ENCODE measurements around the gene RAPGEF2.

The RAPGEF2 gene

DNA sequence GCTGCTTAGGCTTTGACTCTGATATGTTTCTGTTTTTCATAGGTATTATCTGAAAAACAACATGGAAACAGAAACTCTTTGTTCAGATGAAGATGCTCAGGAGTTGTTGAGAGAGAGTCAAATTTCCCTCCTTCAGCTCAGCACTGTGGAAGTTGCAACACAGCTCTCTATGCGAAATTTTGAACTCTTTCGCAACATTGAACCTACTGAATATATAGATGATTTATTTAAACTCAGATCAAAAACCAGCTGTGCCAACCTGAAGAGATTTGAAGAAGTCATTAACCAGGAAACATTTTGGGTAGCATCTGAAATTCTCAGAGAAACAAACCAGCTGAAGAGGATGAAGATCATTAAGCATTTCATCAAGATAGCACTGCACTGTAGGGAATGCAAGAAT lies 238.6 kb downstream of the RAPGEF2 start:
- ChIA-PET POLR2A (no interaction called here), CTCF (interaction anchor here (0.6 kb wide), 1 partner anchor 10 kb away, joined by 5 read pairs; no protein-coding TSS in a partner anchor)
- no peak for TF ChIP-seq HDGF (IDR thresholded peaks at IDR 0.05; ENCODE audit: borderline replicate concordance)
- TF ChIP-seq BHLHE40 (IDR thresholded peaks at IDR 0.05; ENCODE audit: borderline replicate concordance), result no peak
- no peak for TF ChIP-seq CTBP1 (IDR thresholded peaks at IDR 0.05; ENCODE audit: borderline replicate concordance)
- no peak for TF ChIP-seq ELF4 (IDR thresholded peaks at IDR 0.05)
- no peak for TF ChIP-seq ARNT (IDR thresholded peaks at IDR 0.05)
- no peak for TF ChIP-seq SP1 (IDR thresholded peaks at IDR 0.05)
- TF ChIP-seq, protein P1, sequence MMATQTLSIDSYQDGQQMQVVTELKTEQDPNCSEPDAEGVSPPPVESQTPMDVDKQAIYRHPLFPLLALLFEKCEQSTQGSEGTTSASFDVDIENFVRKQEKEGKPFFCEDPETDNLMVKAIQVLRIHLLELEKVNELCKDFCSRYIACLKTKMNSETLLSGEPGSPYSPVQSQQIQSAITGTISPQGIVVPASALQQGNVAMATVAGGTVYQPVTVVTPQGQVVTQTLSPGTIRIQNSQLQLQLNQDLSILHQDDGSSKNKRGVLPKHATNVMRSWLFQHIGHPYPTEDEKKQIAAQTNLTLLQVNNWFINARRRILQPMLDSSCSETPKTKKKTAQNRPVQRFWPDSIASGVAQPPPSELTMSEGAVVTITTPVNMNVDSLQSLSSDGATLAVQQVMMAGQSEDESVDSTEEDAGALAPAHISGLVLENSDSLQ (IDR thresholded peaks at IDR 0.05), result no peak
- TF ChIP-seq TARDBP (IDR thresholded peaks at IDR 0.05), result no peak
- no peak for TF ChIP-seq LEF1 (IDR thresholded peaks at IDR 0.05; ENCODE audit: borderline replicate concordance)
- no peak for TF ChIP-seq SUZ12 (IDR thresholded peaks at IDR 0.05)
- no peak for TF ChIP-seq FOXK2 (IDR thresholded peaks at IDR 0.05)
- TF ChIP-seq L3MBTL2 (conservative IDR thresholded peaks at IDR 0.05), result no peak
- no peak for TF ChIP-seq ZNF384 (IDR thresholded peaks at IDR 0.05)
- TF ChIP-seq FOXA1 (IDR thresholded peaks at IDR 0.05), result no peak
- no peak for TF ChIP-seq FOXM1 (IDR thresholded peaks at IDR 0.05; ENCODE audit: borderline replicate concordance)
- TF ChIP-seq NFRKB (IDR thresholded peaks at IDR 0.05), result no peak
- DNase-seq (ENCODE audit: extremely low spot score), result no peak

DNA sequence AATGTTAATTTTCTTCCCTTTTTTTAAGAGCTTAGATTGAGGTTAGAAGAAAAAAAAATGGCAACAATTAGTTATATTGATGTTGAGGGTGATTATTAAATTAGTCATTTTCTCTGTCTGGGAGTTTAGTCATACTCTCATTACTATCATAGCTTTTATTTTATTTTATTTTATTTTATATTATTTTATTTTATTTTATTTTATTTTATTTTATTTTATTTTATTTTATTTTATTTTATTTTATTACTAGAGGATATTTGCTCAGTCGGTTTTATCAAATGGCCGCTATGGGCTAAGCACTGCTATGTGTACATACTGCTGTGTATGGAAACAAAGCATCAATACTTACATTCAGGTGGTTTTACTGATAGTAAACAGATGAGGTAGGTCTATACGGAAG lies 239.5 kb downstream of the RAPGEF2 start:
- DNase-seq (ENCODE audit: extremely low spot score), result no peak
- ChIA-PET POLR2A (no interaction called here), CTCF (no interaction called here)
- TF ChIP-seq CTBP1 (IDR thresholded peaks at IDR 0.05; ENCODE audit: borderline replicate concordance) (no peak), TARDBP (IDR thresholded peaks at IDR 0.05) (no peak), FOXM1 (IDR thresholded peaks at IDR 0.05; ENCODE audit: borderline replicate concordance) (no peak), L3MBTL2 (conservative IDR thresholded peaks at IDR 0.05) (no peak), BHLHE40 (IDR thresholded peaks at IDR 0.05; ENCODE audit: borderline replicate concordance) (no peak), LEF1 (IDR thresholded peaks at IDR 0.05; ENCODE audit: borderline replicate concordance) (no peak), NFRKB (IDR thresholded peaks at IDR 0.05) (no peak), FOXK2 (IDR thresholded peaks at IDR 0.05) (no peak), HDGF (IDR thresholded peaks at IDR 0.05; ENCODE audit: borderline replicate concordance) (no peak), SUZ12 (IDR thresholded peaks at IDR 0.05) (no peak)

DNA sequence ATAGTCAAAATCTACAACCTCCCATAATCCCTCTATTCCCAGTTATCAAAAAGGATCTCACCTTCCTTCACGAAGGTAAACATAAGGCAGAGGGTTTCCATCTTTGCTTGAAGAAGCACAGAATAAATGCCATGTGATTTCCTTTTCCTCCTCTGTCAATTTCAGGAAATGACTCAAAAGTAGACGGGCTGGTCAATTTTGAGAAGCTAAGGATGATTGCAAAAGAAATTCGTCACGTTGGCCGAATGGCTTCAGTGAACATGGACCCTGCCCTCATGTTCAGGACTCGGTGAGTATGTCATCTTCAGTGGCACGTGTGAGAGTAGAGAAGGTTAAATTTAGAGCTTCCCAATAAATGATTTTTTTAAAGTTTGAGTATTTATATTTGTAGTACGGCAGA lies 240.2 kb downstream of the RAPGEF2 start:
- POLR2A ChIA-PET, result no interaction called here
- CTCF ChIA-PET, result no interaction called here

DNA sequence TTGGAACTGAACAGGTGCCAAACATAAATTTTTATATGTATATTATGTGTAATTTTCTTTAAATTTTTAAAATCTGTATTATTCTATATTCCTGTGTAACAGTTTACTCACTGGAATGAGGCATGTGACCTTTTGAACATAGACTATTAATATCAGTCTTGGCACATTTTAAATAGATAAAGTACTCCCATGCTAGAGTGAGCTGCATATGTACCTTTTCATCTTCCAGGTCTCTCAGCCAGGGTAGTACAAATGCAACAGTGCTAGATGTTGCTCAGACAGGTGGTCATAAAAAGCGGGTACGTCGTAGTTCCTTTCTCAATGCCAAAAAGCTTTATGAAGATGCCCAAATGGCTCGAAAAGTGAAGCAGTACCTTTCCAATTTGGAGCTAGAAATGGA lies 242.0 kb downstream of the RAPGEF2 start:
- DNase-seq (ENCODE audit: extremely low spot score), result no peak
- POLR2A ChIA-PET, result no interaction called here
- CTCF ChIA-PET, result interaction anchor here (0.6 kb wide), 1 partner anchor 111 kb away, joined by 5 read pairs; no protein-coding TSS in a partner anchor
- TF ChIP-seq ZNF384 (IDR thresholded peaks at IDR 0.05), result no peak
- TF ChIP-seq SP1 (IDR thresholded peaks at IDR 0.05), result no peak
- TF ChIP-seq FOXK2 (IDR thresholded peaks at IDR 0.05), result no peak
- no peak for TF ChIP-seq L3MBTL2 (conservative IDR thresholded peaks at IDR 0.05)
- no peak for TF ChIP-seq FOXM1 (IDR thresholded peaks at IDR 0.05; ENCODE audit: borderline replicate concordance)
- no peak for TF ChIP-seq ELF4 (IDR thresholded peaks at IDR 0.05)

More for the DNA sequence above, 240.2 kb downstream of the RAPGEF2 start:
- TF ChIP-seq TARDBP (IDR thresholded peaks at IDR 0.05) (no peak), FOXA1 (IDR thresholded peaks at IDR 0.05) (no peak), HDGF (IDR thresholded peaks at IDR 0.05; ENCODE audit: borderline replicate concordance) (no peak), NFRKB (IDR thresholded peaks at IDR 0.05) (no peak), ELF4 (IDR thresholded peaks at IDR 0.05) (no peak), SP1 (IDR thresholded peaks at IDR 0.05) (no peak), SUZ12 (IDR thresholded peaks at IDR 0.05) (no peak), ARNT (IDR thresholded peaks at IDR 0.05) (no peak), L3MBTL2 (conservative IDR thresholded peaks at IDR 0.05) (no peak), ZNF384 (IDR thresholded peaks at IDR 0.05) (no peak), CTBP1 (IDR thresholded peaks at IDR 0.05; ENCODE audit: borderline replicate concordance) (no peak), FOXK2 (IDR thresholded peaks at IDR 0.05) (no peak), FOXM1 (IDR thresholded peaks at IDR 0.05; ENCODE audit: borderline replicate concordance) (no peak), LEF1 (IDR thresholded peaks at IDR 0.05; ENCODE audit: borderline replicate concordance) (no peak), BHLHE40 (IDR thresholded peaks at IDR 0.05; ENCODE audit: borderline replicate concordance) (no peak)
- TF ChIP-seq, protein P1 (IDR thresholded peaks at IDR 0.05), result no peak
- DNase-seq (ENCODE audit: extremely low spot score), result no peak

DNA sequence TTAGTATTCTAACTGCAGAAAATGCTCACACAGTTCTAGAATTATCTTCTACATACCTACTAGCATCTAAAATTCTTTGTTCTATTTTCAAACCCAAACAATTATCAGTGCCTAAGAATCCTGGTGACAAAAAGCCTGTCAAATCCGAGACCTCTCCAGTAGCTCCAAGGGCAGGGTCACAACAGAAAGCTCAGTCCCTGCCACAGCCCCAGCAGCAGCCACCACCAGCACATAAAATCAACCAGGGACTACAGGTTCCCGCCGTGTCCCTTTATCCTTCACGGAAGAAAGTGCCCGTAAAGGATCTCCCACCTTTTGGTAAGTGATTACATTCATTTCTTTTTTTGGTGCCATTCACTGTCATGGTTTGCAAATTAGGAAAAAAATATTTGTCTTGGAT lies 243.8 kb downstream of the RAPGEF2 start:
- TF ChIP-seq BHLHE40 (IDR thresholded peaks at IDR 0.05; ENCODE audit: borderline replicate concordance), result no peak
- TF ChIP-seq HDGF (IDR thresholded peaks at IDR 0.05; ENCODE audit: borderline replicate concordance), result no peak
- TF ChIP-seq FOXK2 (IDR thresholded peaks at IDR 0.05), result no peak
- TF ChIP-seq CTBP1 (IDR thresholded peaks at IDR 0.05; ENCODE audit: borderline replicate concordance), result no peak
- no peak for TF ChIP-seq SUZ12 (IDR thresholded peaks at IDR 0.05)
- TF ChIP-seq FOXM1 (IDR thresholded peaks at IDR 0.05; ENCODE audit: borderline replicate concordance), result no peak
- no peak for TF ChIP-seq TARDBP (IDR thresholded peaks at IDR 0.05)
- TF ChIP-seq, protein P1 (IDR thresholded peaks at IDR 0.05), result no peak
- TF ChIP-seq SP1 (IDR thresholded peaks at IDR 0.05), result no peak
- no peak for TF ChIP-seq FOXA1 (IDR thresholded peaks at IDR 0.05)
- TF ChIP-seq L3MBTL2 (conservative IDR thresholded peaks at IDR 0.05), result no peak
- TF ChIP-seq LEF1 (IDR thresholded peaks at IDR 0.05; ENCODE audit: borderline replicate concordance), result no peak
- no peak for TF ChIP-seq ZNF384 (IDR thresholded peaks at IDR 0.05)
- POLR2A ChIA-PET, result no interaction called here
- no peak for DNase-seq (ENCODE audit: extremely low spot score)
- CTCF ChIA-PET, result no interaction called here

DNA sequence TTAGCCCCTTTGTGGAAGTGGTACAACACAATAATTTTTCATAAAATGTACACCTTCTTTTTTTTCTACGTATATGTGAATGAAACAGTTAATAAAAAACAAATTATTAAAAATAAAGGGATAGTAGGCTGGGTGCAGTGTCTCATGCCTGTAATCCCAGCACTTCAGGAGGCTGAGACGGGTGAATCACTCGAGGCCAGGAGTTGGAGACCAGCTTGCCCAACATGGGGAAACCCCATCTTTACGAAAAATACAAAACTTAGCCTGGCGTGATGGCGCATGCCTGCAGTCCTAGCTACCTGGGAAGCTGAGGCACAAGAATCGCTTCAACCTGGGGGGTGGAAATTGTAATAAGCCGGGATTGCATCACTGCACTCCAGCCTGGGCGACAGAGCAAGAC lies 244.9 kb downstream of the RAPGEF2 start:
- POLR2A ChIA-PET, result no interaction called here

More for the DNA sequence above, 244.9 kb downstream of the RAPGEF2 start:
- TF ChIP-seq CTBP1 (IDR thresholded peaks at IDR 0.05; ENCODE audit: borderline replicate concordance), result no peak
- TF ChIP-seq TARDBP (IDR thresholded peaks at IDR 0.05), result no peak
- no peak for TF ChIP-seq FOXK2 (IDR thresholded peaks at IDR 0.05)
- TF ChIP-seq SUZ12 (IDR thresholded peaks at IDR 0.05), result no peak
- TF ChIP-seq FOXA1 (IDR thresholded peaks at IDR 0.05), result no peak
- TF ChIP-seq NFRKB (IDR thresholded peaks at IDR 0.05), result no peak
- no peak for TF ChIP-seq FOXM1 (IDR thresholded peaks at IDR 0.05; ENCODE audit: borderline replicate concordance)
- TF ChIP-seq, protein P1 (IDR thresholded peaks at IDR 0.05), result no peak
- no peak for TF ChIP-seq HDGF (IDR thresholded peaks at IDR 0.05; ENCODE audit: borderline replicate concordance)
- TF ChIP-seq BHLHE40 (IDR thresholded peaks at IDR 0.05; ENCODE audit: borderline replicate concordance), result no peak
- TF ChIP-seq ELF4 (IDR thresholded peaks at IDR 0.05), result no peak
- no peak for TF ChIP-seq SP1 (IDR thresholded peaks at IDR 0.05)
- no peak for TF ChIP-seq ARNT (IDR thresholded peaks at IDR 0.05)
- TF ChIP-seq LEF1 (IDR thresholded peaks at IDR 0.05; ENCODE audit: borderline replicate concordance), result no peak
- no peak for TF ChIP-seq L3MBTL2 (conservative IDR thresholded peaks at IDR 0.05)
- no peak for TF ChIP-seq ZNF384 (IDR thresholded peaks at IDR 0.05)
- DNase-seq (ENCODE audit: extremely low spot score), result no peak
- CTCF ChIA-PET, result no interaction called here
